Renal cortical epithelial cell (primary cell): ENCODE measurements around the gene MIOX. TPM values are rescaled to one million over a fixed set of nuclear protein-coding genes. Genes with fewer than 3 reads are reported as not detected.
A peak's percentile ranks its signal among the peaks of the same experiment; 100 is the strongest.

ENCODE experiments used
- DNase-seq: peaks from one replicate; pipeline ENCODE4 v3.0.0-alpha.2; 2011; ENCODE audit warnings: low read depth
- total RNA-seq: library from RNA; depleted of rRNA; stranded (reverse); fragments of >200 nt; gene quantifications from 2 replicates; pipeline ENCODE4 v1.2.3, GENCODE V29; 2014

MIOX gene
- total RNA-seq, 1 donor from 2014 or later = 0.10 TPM

DNA sequence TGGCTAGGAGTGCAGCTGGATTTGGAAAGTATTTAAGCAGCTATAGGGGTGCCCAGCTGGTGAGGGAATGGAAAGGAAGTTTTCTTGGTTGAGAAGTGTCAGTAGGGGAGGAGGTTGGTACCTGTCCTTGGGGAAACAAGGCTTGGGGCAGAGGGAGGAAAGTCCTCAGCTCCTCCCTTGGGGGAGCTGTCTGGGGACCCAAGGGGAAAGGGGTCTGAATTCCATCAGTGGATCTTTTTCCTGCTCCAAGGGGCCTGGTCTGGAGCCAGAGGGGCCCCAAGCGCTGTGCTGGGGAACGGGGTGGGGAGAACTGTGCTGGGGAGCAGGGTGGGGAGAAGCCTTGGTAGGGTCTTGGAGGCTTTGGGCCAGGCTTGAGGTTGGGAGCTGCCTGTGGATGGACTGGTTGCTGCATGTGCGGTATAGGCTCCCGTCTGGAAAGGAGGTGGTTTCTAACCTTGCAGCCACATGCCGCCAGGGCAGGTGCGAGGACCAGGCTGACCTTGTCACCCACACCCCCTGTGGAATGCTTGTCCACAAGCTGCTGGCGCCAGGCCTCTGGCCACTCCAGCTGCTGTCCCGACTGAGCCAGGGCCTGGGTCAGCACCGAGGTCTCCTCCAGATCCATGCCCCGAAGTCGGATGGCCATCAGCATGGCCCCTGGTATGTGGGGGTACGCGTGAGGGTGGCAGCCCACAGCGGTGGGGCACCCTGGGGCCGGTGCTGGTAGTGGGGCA lies 42.2 kb downstream of the MIOX start:
- no peak for DNase-seq

DNA sequence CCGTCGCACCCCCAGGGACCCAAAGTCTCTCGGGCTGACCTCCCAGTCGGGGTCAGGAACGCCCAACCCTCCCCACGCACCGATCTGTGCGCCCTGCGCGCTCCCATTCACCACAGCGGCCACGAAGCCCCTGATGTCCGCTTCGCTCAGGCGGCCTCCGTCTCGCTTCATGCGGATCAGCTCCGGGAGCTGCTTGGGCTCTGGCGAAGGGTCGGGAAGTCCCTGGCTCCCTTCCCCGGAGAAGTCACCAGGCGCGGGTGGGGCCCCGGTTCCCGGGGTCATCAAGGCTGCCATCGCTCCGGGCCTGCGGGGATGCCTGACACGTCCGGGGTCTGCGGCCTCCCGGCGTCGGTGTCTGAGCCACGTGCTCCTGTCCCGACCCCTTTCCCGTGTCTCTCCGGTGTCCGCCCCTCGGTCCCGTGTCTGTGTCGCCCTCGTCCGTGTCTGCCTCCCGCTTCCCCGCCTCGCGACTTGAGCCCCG lies 42.8 kb downstream of the MIOX start:
- no peak for DNase-seq

DNA sequence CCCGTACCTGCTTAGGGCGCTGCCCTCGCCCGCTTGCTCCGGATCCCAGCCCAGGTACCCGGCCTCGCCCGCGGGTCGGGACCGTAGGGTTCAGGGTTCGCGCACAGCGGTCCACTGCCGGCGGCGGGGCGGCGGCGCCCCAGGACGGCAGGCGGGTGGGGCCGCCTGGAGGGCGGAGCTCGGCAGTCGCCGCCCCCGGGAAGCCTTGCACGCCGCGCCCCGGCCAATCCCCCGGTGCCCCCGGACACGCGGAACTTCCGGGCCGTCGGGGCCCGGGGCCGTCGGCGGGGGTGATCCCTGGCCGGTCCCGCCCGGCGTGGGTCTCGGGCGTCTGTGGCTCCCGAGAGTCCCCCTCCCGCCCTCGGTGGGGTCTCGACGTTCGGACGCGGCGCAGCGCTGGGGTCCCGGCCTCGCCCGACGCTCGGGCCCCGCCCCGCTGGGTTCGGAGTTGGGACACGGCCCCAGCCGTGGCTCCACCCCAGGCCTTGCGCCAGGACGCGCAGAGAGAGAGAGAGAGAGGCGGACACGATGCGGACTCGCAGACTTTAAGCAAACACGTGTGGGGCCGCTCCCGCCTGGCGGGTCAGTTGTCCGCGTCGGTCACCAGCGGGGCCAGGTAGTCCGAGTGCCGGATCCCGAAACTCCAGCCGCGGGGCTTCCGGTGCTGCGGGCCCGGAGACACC lies 43.4 kb downstream of the MIOX start, which contains the start of gene TYMP:
Gene TYMP (minus strand): TSS at position 116 of the 683 bp plus-strand sequence. CDS start 303 bp downstream, outside the sequence.
- peak; percentile 58 for DNase-seq

DNA sequence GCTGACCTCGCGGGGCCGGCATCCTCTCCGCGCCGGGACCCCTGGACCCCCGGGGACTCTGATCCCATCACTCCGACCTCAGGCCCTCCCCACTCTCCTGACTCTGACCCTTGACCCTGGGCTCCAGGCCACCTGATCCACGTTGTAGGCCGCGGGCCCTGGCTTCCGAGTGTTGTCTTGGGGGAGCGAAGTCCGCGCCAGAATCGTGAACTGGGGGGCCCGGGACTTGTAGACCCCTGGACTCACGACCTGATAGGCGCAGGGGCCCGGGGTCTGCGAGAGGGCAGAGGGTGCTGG lies 43.9 kb downstream of the MIOX start:
- no peak for DNase-seq

DNA sequence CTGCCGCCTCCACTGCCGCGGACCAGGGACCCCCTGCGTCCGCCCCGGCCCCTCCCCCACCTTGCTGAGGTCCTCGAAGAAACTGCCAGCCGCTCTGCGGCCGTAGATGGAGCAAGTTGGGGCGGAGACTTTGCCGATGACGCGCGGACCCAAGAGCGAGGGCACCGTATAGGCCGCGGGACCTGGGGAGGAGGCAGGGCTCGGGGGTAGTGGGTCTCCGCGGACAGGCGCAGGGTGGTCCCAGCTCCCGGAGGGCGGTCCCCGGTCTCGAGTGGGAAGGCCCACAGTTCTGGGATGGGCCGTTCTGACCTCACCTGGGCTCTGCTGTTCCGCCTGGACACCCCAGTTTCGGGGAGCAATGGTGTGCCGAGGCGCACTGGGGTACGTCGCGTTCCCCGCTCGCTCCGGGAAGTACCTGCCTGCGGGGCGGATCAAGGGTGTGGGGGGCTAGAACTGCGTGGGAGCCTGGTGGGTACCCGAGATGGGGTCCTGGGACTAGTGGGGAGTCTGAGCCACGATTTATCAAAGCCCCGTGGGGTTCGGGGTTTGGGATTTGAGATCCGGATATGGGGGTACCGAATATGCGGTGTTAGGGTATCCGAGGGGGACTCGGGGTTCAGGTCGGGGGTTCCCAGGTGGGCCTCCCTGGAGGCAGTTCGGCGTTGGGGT lies 44.4 kb downstream of the MIOX start:
- peak; percentile 72 for DNase-seq

DNA sequence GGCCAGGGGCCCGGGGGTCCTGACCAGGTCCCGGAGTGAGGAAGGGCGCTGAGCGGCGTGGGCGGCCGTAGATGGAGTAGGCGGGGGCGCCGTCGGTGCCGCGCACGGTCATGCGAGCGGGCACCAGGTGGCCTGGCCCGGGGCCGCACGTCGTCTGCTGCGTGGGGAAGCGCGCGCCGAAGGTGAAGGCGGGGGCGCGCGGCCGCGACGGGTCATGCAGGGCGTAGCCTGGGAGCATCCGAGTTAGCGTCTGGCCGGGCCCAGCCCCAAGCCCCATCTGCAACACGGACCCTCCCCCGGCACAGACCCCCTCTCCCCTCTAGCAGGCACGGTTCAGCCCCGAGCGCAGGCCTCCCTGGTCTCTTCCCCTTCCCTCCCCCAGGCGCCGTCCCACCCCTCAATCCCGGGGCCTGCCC lies 44.9 kb downstream of the MIOX start:
- DNase-seq = no peak

DNA sequence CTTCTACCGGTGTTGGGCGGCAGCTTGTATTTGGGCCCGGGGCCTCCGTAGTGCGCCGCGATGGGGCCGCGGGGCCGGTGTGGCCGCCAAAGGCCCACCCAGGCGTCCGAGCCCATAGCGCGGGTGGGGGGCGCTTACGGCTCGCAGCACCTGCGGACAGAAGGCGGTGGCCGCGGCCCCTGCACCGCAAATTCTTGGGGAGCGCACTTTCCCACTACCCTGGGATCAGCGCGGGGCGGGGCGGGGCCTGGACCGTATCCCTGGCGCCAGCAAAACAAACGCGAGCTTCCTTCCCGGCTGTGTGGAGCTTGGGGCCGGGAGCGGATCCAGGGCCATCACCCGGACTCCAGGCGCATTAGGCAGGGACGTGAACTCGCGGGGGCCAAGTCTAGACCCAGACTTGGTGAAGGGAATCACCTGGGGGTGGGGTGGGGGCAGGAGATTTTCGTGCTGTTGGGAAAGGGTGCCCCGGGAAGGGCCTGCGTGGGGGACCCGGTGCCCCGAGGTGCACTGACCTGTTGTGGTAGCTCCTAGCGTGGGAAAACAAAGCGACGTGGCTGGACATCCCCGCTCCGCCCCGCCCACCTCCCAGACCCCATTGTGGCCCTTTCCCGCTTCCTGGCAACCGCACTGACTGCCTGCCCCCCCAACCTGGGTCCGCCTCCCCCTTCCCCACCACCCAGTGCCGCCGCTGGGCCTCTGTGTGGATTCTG lies 45.5 kb downstream of the MIOX start:
- DNase-seq = peak; percentile 48

DNA sequence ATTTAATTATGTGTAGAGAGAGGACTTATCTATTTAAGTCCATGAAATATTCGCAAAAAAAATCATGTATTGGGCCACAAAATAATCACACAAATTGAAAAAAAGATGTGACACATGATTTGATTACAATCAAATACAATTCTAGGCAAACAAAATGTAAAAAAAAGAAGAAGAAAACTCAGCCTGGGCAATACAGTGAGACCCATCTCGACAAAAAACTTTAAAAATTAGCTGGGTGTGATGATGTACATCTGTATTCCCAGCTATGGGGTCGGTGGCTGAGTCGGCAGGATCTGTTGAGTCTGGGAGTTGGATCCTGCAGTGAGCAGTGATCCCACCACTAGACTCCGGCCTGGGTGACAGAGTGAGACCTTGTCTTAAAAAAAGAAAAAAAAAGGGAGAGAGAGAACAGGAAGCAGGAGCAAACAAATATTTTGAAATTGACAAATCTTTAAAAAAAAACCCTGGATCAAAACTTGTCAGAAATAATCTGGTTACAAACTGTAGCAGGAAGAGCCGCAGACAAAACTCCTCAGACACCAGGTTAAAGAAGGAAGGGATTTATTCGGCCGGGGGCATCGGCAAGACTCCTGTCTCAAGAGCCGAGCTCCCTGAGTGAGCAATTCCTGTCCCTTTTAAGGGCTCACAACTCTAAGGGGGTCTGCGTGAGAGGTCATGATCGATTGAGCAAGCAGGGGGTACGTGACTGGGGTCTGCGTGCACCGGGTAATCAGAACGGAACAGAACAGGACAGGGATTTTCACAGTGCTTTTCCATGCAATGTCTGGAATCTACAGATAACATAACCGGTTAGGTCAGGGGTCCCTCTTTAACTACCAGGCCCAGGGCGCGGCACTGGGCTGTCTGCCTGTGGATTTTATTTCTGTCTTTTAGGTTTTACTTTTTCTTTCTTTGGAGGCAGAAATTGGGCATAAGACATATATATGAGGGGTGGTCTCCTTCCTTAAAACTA lies 46.5 kb downstream of the MIOX start:
- DNase-seq = no peak

DNA sequence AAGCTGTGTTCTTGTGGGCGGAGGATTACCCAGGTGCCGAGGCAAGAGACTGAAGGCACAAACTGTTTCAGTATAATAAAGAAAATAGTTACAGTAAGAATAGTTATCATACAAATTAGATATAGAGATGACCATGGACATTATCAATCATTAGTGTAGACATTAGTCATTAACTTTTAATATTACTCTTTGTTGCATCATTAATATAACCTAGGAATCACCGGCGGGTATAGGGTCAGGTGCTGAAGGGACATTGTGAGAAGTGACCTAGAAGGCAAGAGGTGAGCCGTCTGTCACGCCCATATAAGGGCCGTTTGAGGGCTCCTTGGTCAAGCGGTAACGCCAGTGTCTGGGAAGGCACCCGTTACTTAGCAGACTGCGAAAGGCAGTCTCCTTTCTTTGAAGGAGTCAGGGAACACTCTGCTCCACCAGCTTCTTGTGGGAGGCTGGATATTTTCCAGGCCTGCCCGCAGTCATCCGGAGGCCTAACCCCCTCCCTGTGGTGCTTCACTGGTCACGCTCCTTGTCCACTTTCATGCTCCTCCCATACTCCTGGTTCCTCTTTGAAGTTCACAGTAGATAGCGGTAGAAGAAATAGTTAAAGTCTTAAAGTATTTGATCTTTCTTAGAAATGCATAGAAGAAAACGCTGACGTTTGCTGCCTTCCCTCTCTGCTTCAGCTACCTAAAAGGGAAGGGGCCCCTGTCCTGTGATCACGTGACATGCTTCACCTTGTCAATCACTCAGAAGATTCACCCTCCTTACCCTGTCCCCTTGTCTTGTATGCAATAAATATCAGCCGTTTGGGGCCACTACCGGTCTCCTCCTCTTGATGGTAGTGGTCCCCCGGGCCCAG lies 47.4 kb downstream of the MIOX start:
- DNase-seq = peak; percentile 79

DNA sequence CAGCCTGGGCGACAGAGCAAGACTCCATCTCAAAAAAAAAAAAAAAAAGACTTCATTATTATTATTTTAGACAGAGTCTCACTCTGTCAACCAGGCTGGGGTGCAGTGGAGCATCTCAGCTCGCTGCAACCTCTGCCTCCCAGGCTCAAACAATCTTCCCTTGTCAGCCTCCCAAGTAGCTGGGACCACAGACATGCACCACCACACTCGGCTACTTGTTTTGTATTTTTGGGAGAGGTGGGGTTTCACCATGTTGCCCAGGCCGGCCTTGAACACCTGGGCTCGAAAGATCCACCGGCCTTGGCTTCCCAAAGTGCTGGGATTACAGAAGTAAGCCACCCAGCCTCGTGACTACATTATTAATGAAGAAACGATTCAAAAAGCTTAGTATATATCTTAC lies 48.5 kb downstream of the MIOX start:
- DNase-seq = no peak

DNA sequence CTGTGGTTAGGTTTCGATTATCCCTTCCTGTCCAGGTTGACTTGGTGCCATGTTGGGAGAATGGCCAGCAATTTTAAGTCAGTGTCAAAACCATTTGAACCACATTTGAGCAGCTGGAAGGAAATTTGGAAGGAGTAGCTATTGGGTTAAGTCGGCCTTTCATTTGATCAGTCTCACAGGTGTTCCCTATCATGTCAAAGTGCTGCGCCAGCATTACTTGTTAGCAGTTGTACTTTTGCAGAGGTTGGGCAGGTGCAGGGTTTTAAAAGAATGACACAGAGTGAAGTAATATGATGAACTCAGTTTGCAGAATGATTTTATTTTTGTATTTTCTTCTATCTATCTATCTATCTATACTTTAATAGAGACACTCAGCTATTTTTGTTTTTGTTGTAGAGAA lies 49.6 kb downstream of the MIOX start:
- no peak for DNase-seq

DNA sequence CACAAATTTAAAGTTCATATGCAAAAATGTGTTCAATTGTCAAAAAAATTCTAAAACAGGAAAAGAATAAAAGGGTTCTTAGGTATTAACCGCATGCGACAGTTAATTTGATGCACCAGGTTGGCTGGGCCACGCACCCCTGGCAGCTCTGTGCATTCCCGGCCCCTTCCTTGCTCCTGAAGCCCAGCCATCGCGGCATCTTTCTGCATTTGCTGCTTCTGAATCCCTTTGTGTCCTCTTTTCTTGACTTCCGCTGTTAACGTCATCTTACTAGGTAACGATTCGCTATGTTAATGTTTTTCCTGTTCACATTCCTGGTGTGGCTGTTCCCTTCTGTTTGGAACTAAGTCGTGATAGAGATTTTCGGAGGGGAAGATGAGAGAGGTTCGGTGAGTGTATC lies 51.1 kb downstream of the MIOX start:
- no peak for DNase-seq

Other genes starting within 250 kb of the MIOX start
- 26.2 and 34.5 TPM in 2 replicates for gene TUBGCP6, start 241.8 kb upstream of the MIOX start, total RNA-seq
- 19.8 and 48.9 TPM in 2 replicates for gene HDAC10, start 235.6 kb upstream of the MIOX start, total RNA-seq
- 22.0 and 26.0 TPM in 2 replicates for gene MAPK12, start 225.2 kb upstream of the MIOX start, total RNA-seq
- gene MAPK11, start 216.5 kb upstream of the MIOX start, total RNA-seq = 9.9 and 10.2 TPM in 2 replicates
- gene PLXNB2, start 179.2 kb upstream of the MIOX start, total RNA-seq = 98.8 and 582 TPM in 2 replicates
- 2.4 and 11.9 TPM in 2 replicates for gene DENND6B, start 159.8 kb upstream of the MIOX start, total RNA-seq
- gene PPP6R2, start 143.5 kb upstream of the MIOX start, total RNA-seq = 46.2 and 57.3 TPM in 2 replicates
- gene SBF1, start 11.8 kb upstream of the MIOX start, total RNA-seq = 51.4 and 68.2 TPM in 2 replicates
- gene ADM2, start 5.3 kb upstream of the MIOX start, total RNA-seq = 2.3 and 3.4 TPM in 2 replicates
- gene LMF2, start 20.8 kb downstream of the MIOX start, total RNA-seq = 26.6 and 48.4 TPM in 2 replicates
- gene NCAPH2, start 21.4 kb downstream of the MIOX start, total RNA-seq = 16.7 and 24.7 TPM in 2 replicates
- 2.0 and 7.3 TPM in 2 replicates for gene SCO2, start 38.7 kb downstream of the MIOX start, total RNA-seq
- gene TYMP, start 43.2 kb downstream of the MIOX start, total RNA-seq = 55.0 and 68.8 TPM in 2 replicates
- 0.15 and 0.17 TPM in 2 replicates for gene KLHDC7B, start 59.0 kb downstream of the MIOX start, total RNA-seq
- gene SYCE3, start 76.1 kb downstream of the MIOX start, total RNA-seq = not detected in 2 replicates
- gene CPT1B, start 91.6 kb downstream of the MIOX start, total RNA-seq = 4.0 and 14.6 TPM in 2 replicates
- 27.1 and 47.6 TPM in 2 replicates for gene CHKB, start 96.0 kb downstream of the MIOX start, total RNA-seq
- 0.30 and 0.52 TPM in 2 replicates for gene MAPK8IP2, start 113.9 kb downstream of the MIOX start, total RNA-seq
- 26.9 and 35.9 TPM in 2 replicates for gene ARSA, start 141.3 kb downstream of the MIOX start, total RNA-seq
- 0.87 and 1.7 TPM in 2 replicates for gene SHANK3, start 186.0 kb downstream of the MIOX start, total RNA-seq